Measurements from ENCODE around the gene DSCAML1. TPM values are rescaled to one million over a fixed set of nuclear protein-coding genes. Genes with fewer than 3 reads are reported as not detected.
A peak's percentile ranks its signal among the peaks of the same experiment; 100 is the strongest.

Gene DSCAML1
- total RNA-seq, 4 donors from 2014 or later, result 0.29 to 29.1 (median 3.4) TPM

- TF ChIP-seq CTCF (IDR thresholded peaks at IDR 0.05), result no peak
- TF ChIP-seq POLR2A (IDR thresholded peaks at IDR 0.05), result no peak
- H3K4me3 ChIP-seq, result no peak overlapping the region
- H3K4me1 ChIP-seq, result no peaks in the 10 kb centered on the region
- H3K36me3 ChIP-seq, result no peaks in the 10 kb centered on the region
- H3K9me3 ChIP-seq, result no peaks in the 10 kb centered on the region
- intact Hi-C loops (cut with DNase I; ENCODE audit: low total_unique reads), result no loop called here
- H3K27ac ChIP-seq, result no peak overlapping the region
- DNase-seq, result no peak
- H3K27me3 ChIP-seq, result no peaks in the 10 kb centered on the region
Observed at GRCh38 chr11:117545706-117546105, 251.3 kb downstream of the DSCAML1 start.

DNA sequence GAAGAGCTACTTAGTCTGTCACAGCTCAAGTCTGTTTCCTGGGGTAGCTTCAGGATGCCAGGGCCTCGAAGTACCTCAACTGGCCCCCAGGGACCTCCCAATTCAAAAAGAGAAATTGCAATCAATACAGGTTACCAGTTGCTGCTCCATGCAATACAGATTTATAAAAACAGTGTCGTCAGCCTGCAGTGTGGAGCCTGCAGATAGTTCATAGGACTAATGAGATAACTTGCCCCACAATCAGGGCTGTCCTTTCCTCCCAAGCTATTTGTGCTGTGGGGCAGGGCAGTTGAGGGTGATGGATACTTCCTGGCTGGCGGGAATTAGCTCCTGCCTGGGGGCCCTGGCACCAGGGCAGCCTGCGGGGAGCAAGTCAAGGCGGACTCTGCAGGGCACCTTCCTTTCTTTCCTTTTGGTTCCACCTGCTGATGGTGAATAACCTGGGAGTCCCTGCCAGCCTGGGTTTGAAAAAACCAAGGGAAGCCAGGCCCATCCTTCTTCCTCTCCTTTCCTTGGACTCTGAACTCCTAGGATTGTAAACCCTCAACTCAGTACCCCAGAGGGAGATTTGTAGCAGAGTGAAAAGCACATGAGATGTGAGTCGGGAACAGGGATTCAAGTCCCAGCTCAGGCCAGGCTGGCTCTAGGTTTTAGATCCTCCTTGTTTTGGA lies 252.8 kb downstream of the DSCAML1 start:
- no peak for DNase-seq

DNA sequence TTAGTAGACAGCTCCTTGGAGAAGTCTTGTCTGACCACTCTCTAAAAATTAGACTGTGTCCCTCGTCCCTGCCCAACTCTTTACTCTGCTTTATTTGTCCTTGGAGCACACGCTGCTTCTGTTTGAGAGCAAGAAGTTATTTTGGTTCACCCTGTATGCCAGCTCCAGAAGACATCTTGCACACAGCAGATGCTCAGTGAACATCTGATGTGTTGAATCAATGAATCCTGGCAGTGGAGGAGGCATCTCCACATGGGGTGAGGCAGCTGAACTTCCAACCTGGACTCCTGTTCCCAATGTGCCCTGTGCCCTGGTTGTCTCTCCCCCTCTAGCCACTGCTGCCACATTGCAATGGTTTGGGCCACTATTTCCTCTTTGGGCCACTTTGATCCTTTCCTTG lies 255.8 kb downstream of the DSCAML1 start:
- no peak for DNase-seq
- TF ChIP-seq POLR2A (IDR thresholded peaks at IDR 0.05) (no peak), CTCF (IDR thresholded peaks at IDR 0.05) (no peak)
- Histone ChIP-seq H3K36me3 (no peaks in the 10 kb centered on the region), H3K4me3 (no peak overlapping the region), H3K27ac (no peak overlapping the region), H3K4me1 (no peaks in the 10 kb centered on the region), H3K9me3 (no peaks in the 10 kb centered on the region), H3K27me3 (no peaks in the 10 kb centered on the region)
- intact Hi-C loops (cut with DNase I; ENCODE audit: low total_unique reads), result no loop called here

More for the DNA sequence above, 252.8 kb downstream of the DSCAML1 start:
- H3K9me3 ChIP-seq, result no peaks in the 10 kb centered on the region
- intact Hi-C loops (cut with DNase I; ENCODE audit: low total_unique reads), result no loop called here
- no peak overlapping the region for H3K4me3 ChIP-seq
- H3K4me1 ChIP-seq, result no peaks in the 10 kb centered on the region
- H3K36me3 ChIP-seq, result no peaks in the 10 kb centered on the region
- TF ChIP-seq CTCF (IDR thresholded peaks at IDR 0.05), result no peak
- TF ChIP-seq POLR2A (IDR thresholded peaks at IDR 0.05), result no peak
- H3K27me3 ChIP-seq, result no peaks in the 10 kb centered on the region
- H3K27ac ChIP-seq, result no peak overlapping the region

DNA sequence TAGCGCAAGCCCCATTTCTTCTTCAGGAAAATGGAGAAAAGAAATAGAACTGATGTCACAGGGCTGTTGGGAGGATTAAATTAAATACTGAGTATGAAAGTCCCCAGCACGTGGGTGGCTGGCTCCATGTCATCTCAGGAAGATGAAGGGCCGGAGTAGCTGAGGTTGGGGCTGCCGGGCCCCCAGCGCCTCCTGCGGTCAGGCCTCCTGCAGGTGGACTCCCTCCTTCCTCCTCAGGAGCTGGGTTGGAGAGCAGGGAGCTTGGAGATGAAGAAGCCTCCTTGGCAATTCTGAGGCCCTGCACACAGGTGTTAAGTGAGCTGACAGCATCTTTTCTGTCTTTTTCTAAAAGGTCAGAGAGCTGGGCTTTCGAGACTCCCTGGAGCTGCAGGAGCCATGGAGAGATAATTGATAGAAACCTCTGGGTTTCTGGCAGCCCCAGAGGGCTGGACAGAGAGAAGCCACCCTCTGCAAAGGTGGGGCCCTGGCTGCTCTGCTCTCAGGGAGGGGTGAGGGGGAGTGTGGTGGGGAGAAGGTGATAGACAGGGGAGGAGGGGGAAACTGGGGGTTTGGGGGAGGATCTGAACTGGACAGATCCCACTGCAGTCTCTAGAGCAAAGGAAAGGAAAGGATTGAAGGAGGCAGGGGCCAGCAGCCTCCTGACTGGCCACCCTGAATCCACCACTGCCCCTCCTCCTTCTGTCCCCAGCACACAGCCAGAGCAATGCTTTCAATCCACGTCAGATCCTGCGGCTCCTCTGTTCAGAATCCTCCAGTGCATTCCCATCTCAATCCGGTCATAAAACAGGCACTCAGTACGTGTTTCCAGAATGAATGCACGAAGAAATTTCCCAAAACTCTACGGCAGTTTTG lies 258.5 kb downstream of the DSCAML1 start:
- Histone ChIP-seq H3K27ac (peak overlapping the region in 1 of 2 donors; percentile 46), H3K4me3 (no peak overlapping the region), H3K9me3 (no peaks in the 10 kb centered on the region), H3K4me1 (no peaks in the 10 kb centered on the region), H3K36me3 (no peaks in the 10 kb centered on the region), H3K27me3 (no peaks in the 10 kb centered on the region)
- no peak for TF ChIP-seq POLR2A (IDR thresholded peaks at IDR 0.05)
- no peak for TF ChIP-seq CTCF (IDR thresholded peaks at IDR 0.05)
- peak; percentile 26 to 57 for DNase-seq
- intact Hi-C loops (cut with DNase I; ENCODE audit: low total_unique reads), result no loop called here

DNA sequence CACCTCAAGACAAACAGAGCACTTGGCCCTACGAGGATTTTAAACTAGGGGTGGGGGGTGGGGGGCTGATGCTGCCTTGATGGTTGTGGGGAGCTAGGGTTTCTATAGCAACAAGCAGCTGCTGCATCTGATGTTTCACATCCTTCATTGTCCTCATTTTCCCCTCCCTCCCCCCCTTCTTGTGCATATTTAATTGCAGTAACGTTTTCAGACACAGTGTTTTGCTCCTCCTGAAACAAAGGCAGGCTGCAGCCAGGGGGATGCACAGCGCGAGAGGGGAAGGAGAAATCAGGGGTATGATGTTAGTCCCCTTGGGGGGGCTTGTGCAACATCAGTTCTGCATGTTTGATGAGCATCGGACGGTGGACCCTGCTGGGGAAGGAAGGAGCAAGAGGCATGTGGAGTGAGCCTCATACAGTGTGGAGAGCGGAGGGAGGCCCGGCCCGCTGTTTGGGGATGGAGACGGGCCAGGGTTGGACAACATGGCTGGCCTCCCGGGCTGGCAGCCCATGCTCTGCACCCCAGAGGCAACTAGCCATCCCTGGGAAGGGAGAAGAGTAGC lies 261.1 kb downstream of the DSCAML1 start:
- Histone ChIP-seq H3K27ac (no peak overlapping the region), H3K27me3 (no peaks in the 10 kb centered on the region)

More for the DNA sequence above, 261.1 kb downstream of the DSCAML1 start:
- Histone ChIP-seq H3K4me1 (no peaks in the 10 kb centered on the region), H3K36me3 (no peaks in the 10 kb centered on the region), H3K9me3 (no peaks in the 10 kb centered on the region), H3K4me3 (no peak overlapping the region)
- intact Hi-C loops (cut with DNase I; ENCODE audit: low total_unique reads), result no loop called here
- no peak for TF ChIP-seq CTCF (IDR thresholded peaks at IDR 0.05)
- no peak for TF ChIP-seq POLR2A (IDR thresholded peaks at IDR 0.05)
- no peak for DNase-seq

Measured in uterus (tissue), 4 donors.